ENCODE data around the gene CREB3.
A peak's percentile ranks its signal among the peaks of the same experiment; 100 is the strongest.

CREB3 gene

DNA sequence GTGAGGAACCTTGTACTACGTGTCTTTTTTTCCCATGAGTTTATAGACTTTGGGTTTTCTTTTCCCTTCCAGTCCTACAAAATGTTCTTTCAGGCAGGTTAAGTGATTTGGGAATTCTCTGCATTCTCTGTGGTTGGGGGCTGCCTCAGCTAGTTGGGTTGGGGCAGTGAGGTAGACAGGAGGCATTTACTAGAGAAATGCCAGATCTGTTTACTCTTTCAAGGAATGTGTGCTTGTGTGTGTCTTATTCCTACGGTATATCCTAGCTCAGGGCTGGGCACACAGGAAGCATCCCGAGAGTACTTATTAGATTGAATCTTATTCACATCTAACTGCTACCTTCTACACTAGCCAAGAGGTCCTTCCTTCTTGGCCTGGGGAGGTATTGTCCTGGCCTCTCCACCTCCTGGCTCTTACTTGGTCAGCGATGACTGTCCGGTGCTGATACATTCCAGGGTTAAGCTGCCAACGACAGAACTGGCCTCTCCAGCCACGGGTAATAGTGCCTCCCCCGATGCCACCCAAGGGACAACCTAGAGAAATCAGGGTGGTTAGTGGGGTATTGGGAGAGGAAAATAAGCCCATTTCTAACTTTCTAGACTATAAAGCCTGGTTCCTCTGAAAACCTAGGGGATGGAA, 11.5 kb downstream of the CREB3 start:
- no peak overlapping the region for H3K4me3 ChIP-seq
- H3K27ac ChIP-seq: peak overlapping the region in 1 of 2 donors; percentile 27
- peaks cover 0 to 45% (median 35%) of the 10 kb centered on the region in 4 donors for H3K4me1 ChIP-seq
- TF ChIP-seq, protein P1, sequence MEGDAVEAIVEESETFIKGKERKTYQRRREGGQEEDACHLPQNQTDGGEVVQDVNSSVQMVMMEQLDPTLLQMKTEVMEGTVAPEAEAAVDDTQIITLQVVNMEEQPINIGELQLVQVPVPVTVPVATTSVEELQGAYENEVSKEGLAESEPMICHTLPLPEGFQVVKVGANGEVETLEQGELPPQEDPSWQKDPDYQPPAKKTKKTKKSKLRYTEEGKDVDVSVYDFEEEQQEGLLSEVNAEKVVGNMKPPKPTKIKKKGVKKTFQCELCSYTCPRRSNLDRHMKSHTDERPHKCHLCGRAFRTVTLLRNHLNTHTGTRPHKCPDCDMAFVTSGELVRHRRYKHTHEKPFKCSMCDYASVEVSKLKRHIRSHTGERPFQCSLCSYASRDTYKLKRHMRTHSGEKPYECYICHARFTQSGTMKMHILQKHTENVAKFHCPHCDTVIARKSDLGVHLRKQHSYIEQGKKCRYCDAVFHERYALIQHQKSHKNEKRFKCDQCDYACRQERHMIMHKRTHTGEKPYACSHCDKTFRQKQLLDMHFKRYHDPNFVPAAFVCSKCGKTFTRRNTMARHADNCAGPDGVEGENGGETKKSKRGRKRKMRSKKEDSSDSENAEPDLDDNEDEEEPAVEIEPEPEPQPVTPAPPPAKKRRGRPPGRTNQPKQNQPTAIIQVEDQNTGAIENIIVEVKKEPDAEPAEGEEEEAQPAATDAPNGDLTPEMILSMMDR (IDR thresholded peaks at IDR 0.05): no peak
- DNase-seq: no peak
- no peaks in the 10 kb centered on the region for H3K9me3 ChIP-seq
- peaks cover 49 to 62% (median 55%) of the 10 kb centered on the region in 3 donors for H3K36me3 ChIP-seq
- H3K27me3 ChIP-seq: no peaks in the 10 kb centered on the region
- intact Hi-C loops (cut with DNase I; ENCODE audit: low total_unique reads): loop anchor here (10.0 kb wide), 1 partner anchor 71 kb away; the partner anchor contains the start of genes HINT2 and SPAG8

- H3K27me3 ChIP-seq: no peaks in the 10 kb centered on the region
- TF ChIP-seq, protein P1 (IDR thresholded peaks at IDR 0.05): no peak
- H3K27ac ChIP-seq: peak overlapping the region in 1 of 2 donors; percentile 10
- no peak for DNase-seq
- H3K4me3 ChIP-seq: peak overlapping the region in 1 of 2 donors; percentile 62
- H3K4me1 ChIP-seq: peaks cover 0 to 55% (median 46%) of the 10 kb centered on the region in 4 donors
- intact Hi-C loops (cut with DNase I; ENCODE audit: low total_unique reads): loop anchor here (10.0 kb wide), 1 partner anchor 69 kb away; the partner anchor contains the start of genes HINT2 and SPAG8
- no peaks in the 10 kb centered on the region for H3K9me3 ChIP-seq
- H3K36me3 ChIP-seq: peaks cover 38 to 48% (median 40%) of the 10 kb centered on the region in 3 donors
Measured at GRCh38 chr9:35745569-35745968, 13.1 kb downstream of the CREB3 start.

DNA sequence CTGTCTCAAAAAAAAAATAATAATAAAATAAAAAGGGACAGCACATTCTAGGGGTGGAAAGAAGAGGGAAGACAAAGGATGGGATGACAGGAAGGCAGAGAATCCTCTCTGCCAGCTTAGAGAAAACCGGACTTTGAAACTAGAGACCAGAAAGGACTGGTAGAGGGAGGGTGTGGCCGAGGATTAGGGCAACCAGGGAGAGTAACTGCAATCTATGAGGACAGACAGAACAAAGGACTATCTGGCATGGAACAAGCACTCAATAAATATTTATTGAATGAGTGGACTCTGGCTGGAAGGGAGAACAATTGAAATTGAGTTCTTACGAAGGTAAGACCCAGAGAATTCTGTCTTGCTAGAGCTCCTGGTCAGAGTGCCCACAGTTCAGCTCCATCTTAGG, 14.1 kb downstream of the CREB3 start:
- no peaks in the 10 kb centered on the region for H3K9me3 ChIP-seq
- peak overlapping the region; percentile 62 to 91 for H3K4me3 ChIP-seq
- H3K27me3 ChIP-seq: no peaks in the 10 kb centered on the region
- peaks cover 0 to 56% (median 49%) of the 10 kb centered on the region in 4 donors for H3K4me1 ChIP-seq
- TF ChIP-seq, protein P1 (IDR thresholded peaks at IDR 0.05): no peak
- DNase-seq: no peak
- H3K27ac ChIP-seq: peak overlapping the region; percentile 9 to 91
- intact Hi-C loops (cut with DNase I; ENCODE audit: low total_unique reads): loop anchor here (10.0 kb wide), 1 partner anchor 68 kb away; the partner anchor contains the start of genes HINT2 and SPAG8
- peaks cover 38 to 48% (median 40%) of the 10 kb centered on the region in 3 donors for H3K36me3 ChIP-seq

GRCh38 chr9:35748242-35748857, 15.9 kb downstream of the CREB3 start:
- peak overlapping the region; percentile 62 to 91 for H3K4me3 ChIP-seq
- H3K27ac ChIP-seq: peak overlapping the region; percentile 79 to 91
- H3K27me3 ChIP-seq: no peaks in the 10 kb centered on the region
- DNase-seq: no peak
- no peaks in the 10 kb centered on the region for H3K9me3 ChIP-seq
- intact Hi-C loops (cut with DNase I; ENCODE audit: low total_unique reads): loop anchor here (10.0 kb wide), 1 partner anchor 66 kb away; the partner anchor contains the start of genes HINT2 and SPAG8
- TF ChIP-seq, protein P1 (IDR thresholded peaks at IDR 0.05): no peak
- H3K36me3 ChIP-seq: peaks cover 37 to 48% (median 40%) of the 10 kb centered on the region in 3 donors
- H3K4me1 ChIP-seq: peaks cover 0 to 56% (median 49%) of the 10 kb centered on the region in 4 donors

DNA sequence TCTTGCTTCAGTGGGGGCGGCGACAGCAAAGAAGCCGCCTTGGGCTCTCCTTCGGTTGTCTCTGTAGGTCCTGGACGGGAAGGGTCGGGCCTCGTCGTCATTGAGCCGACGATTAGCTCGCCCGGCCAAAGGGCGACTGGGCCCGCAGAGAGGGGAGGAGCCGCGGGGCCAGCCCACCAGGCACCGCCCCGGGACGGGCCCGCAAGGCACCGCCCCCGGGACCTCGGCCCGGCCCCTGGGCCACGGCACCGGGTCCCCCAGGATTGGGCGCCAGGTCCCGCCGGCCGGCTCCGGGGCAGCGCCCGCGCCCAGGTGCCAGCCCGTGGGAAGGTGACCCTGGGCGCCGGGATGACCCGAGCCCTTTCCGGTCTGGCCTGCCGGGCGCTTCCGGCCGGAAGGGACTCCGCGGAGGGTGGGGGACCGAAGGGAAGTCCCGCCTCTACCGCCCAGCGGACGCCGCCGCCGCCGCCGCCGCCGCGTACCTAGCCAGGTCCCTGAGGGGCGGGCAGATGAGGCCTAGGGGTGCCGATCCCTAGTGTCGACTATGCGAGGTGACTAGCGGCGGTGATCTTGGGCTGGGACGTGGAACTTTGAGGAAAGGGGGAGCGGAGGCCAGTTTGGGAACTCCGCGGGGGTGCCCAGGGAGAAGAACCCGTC, 16.5 kb downstream of the CREB3 start, which contains the start of the genes GBA2 and RGP1:
GBA2 (minus strand) TSS at position 371 of the 657 bp plus-strand sequence. CDS start 524 bp downstream, outside the sequence.
RGP1 (plus strand) TSS at position 430 of the 657 bp plus-strand sequence. CDS start 469 bp downstream, outside the sequence.
- TF ChIP-seq, protein P1 (IDR thresholded peaks at IDR 0.05): no peak
- Histone ChIP-seq H3K27ac (peak within 1 kb of the TSS; percentile 79 to 91), H3K27me3 (no peaks in the 10 kb centered on the region), H3K4me3 (peak within 1 kb of the TSS; percentile 62 to 91), H3K9me3 (no peaks in the 10 kb centered on the region), H3K4me1 (peaks cover 0 to 56% (median 47%) of the 10 kb centered on the region in 4 donors), H3K36me3 (peaks cover 30 to 48% (median 38%) of the 10 kb centered on the region in 3 donors)
- intact Hi-C loops (cut with DNase I; ENCODE audit: low total_unique reads): loop anchor here (10.0 kb wide), 1 partner anchor 66 kb away; the partner anchor contains the start of genes HINT2 and SPAG8
- peak; percentile 71 to 90 for DNase-seq

Measured in tibial artery (tissue), 4 donors.